B cell (primary cell): Measurements from ENCODE around the gene CTNNB1. TPM values are rescaled to one million over a fixed set of nuclear protein-coding genes. Genes with fewer than 3 reads are reported as not detected.

ENCODE experiments used
- ATAC-seq: fragments of 200-7000 bp; cut with Tn5 transposase; one replicate; pipeline ENCODE4 v1.10.0; 2021; ENCODE audit warnings: low read depth, mild to moderate bottlenecking, moderate number of reproducible peaks, moderate library complexity
- CTCF ChIA-PET: fragments of 350-600 bp; sonication (Branson Sonifier 250); formaldehyde crosslinking; loops from one replicate; lab custom pipeline; 2021; ENCODE audit warnings: antibody characterized with exemption, inconsistent platforms; lab: Charles Lee
- POLR2A ChIA-PET: fragments of 350-600 bp; sonication (Branson Sonifier 250); formaldehyde crosslinking; loops from one replicate; lab custom pipeline; 2021; ENCODE audit warnings: antibody characterized with exemption; lab: Charles Lee
- DNase-seq: peaks from one replicate; pipeline ENCODE4 v3.0.0; 2013
- H2AFZ ChIP-seq: 2 replicates; pipeline ENCODE4 v1.6.1; 2012; ENCODE audit warnings: mild to moderate bottlenecking, low read depth, low read length; ENCODE audit not compliant: insufficient read depth, poor library complexity, severe bottlenecking
- H3K27ac ChIP-seq, 2 donors: 1 replicate in 1 of 2; 2 replicates in 1 of 2; pipeline ENCODE4 v1.5.1; 2012 to 2013; ENCODE audit warnings: low read length in 2 of 2, mild to moderate bottlenecking in 2 of 2, moderate library complexity in 1 of 2
- H3K27me3 ChIP-seq, 4 experiments: fragments of 200-600 bp in 1 of 4; sonication (generic) in 1 of 4; replicated peaks in 1 of 4; 1 replicate in 2 of 4; 2 replicates in 2 of 4; pipeline versions ENCODE4 v1.6.1 to v1.7.0; 2013 to 2016; ENCODE audit warnings: low read length in 3 of 4, mild to moderate bottlenecking in 2 of 4, mixed read lengths in 1 of 4, moderate library complexity in 1 of 4; ENCODE audit not compliant: insufficient read depth in 4 of 4, control insufficient read depth in 3 of 4; ENCODE audit errors: control extremely low read depth in 1 of 4
- H3K36me3 ChIP-seq, 2 experiments: replicated peaks in 1 of 2; 1 replicate in 1 of 2; 2 replicates in 1 of 2; pipeline versions ENCODE4 v1.6.1 to v1.7.1; 2013; ENCODE audit warnings: low read length in 1 of 2; ENCODE audit not compliant: insufficient read depth in 2 of 2, control insufficient read depth in 1 of 2; ENCODE audit errors: control extremely low read depth in 1 of 2, extremely low read depth in 1 of 2
- H3K4me1 ChIP-seq, 2 donors: fragments of 200-600 bp in 1 of 2; sonication (generic) in 1 of 2; 1 replicate in 1 of 2; 2 replicates in 1 of 2; pipeline versions ENCODE4 v1.5.1 to v1.6.1; 2013 to 2017; ENCODE audit warnings: low read length in 2 of 2; ENCODE audit not compliant: control insufficient read depth in 2 of 2, insufficient read depth in 2 of 2
- H3K4me2 ChIP-seq: replicated peaks from 2 replicates; pipeline ENCODE3; 2012; ENCODE audit warnings: mild to moderate bottlenecking, low read depth, low read length; ENCODE audit not compliant: poor library complexity, severe bottlenecking
- H3K4me3 ChIP-seq, 5 experiments: fragments of 200-600 bp in 1 of 5; sonication (generic) in 1 of 5; 1 replicate in 3 of 5; 2 replicates in 2 of 5; pipeline versions ENCODE4 v1.5.1 to v1.7.0; 2011 to 2016; ENCODE audit warnings: low read length in 4 of 5, mild to moderate bottlenecking in 4 of 5, low read depth in 2 of 5, control low read depth in 1 of 5, moderate library complexity in 1 of 5; ENCODE audit not compliant: insufficient read depth in 1 of 5; ENCODE audit errors: control extremely low read depth in 1 of 5, extremely low read depth in 1 of 5
- H3K79me2 ChIP-seq: fragments of 200-600 bp; sonication (generic); one replicate; pipeline ENCODE4 v1.6.0; 2016; ENCODE audit warnings: low read length; ENCODE audit not compliant: control insufficient read depth, insufficient read depth
- H3K9ac ChIP-seq: fragments of 200-600 bp; sonication (generic); 2 replicates; pipeline ENCODE4 v1.6.1; 2017; ENCODE audit warnings: mild to moderate bottlenecking, low read length, moderate library complexity
- H3K9me3 ChIP-seq, 3 donors: one replicate each; pipeline versions ENCODE4 v1.6.1 to v1.7.1; 2013; ENCODE audit warnings: low read length in 2 of 3; ENCODE audit not compliant: control insufficient read depth in 2 of 3, insufficient read depth in 1 of 3; ENCODE audit errors: control extremely low read depth in 1 of 3
- H4K20me1 ChIP-seq: 2 replicates; pipeline ENCODE4 v1.6.0; 2012; ENCODE audit warnings: mild to moderate bottlenecking, low read length; ENCODE audit not compliant: insufficient read depth, control insufficient read depth, poor library complexity, severe bottlenecking
- H3K27ac Mint-ChIP-seq: one replicate; pipeline ENCODE4 v1.8.0; 2021; ENCODE audit warnings: mixed read lengths
- H3K27me3 Mint-ChIP-seq: one replicate; pipeline ENCODE4 v1.8.0; 2021; ENCODE audit warnings: mixed read lengths
- H3K4me1 Mint-ChIP-seq: one replicate; pipeline ENCODE4 v1.8.0; 2021; ENCODE audit warnings: mixed read lengths
- H3K4me3 Mint-ChIP-seq: one replicate; pipeline ENCODE4 v1.8.0; 2021; ENCODE audit warnings: mixed read lengths
- H3K9me3 Mint-ChIP-seq: one replicate; pipeline ENCODE4 v1.8.0; 2022; ENCODE audit warnings: mixed read lengths; ENCODE audit not compliant: insufficient read depth
- EZH2 ChIP-seq: IDR thresholded peaks from 2 replicates; pipeline ENCODE4 v1.6.1; 2012; ENCODE audit warnings: borderline replicate concordance, low read depth, mild to moderate bottlenecking, moderate library complexity, low read length; ENCODE audit not compliant: insufficient read depth, poor library complexity, severe bottlenecking
- WGBS: methylation state at CpG from one replicate; pipeline ENCODE4 v1.1.5; 2013; ENCODE audit warnings: missing lambda C conversion rate; ENCODE audit not compliant: insufficient coverage; 5-methylcytosine and 5-hydroxymethylcytosine counted together
- intact Hi-C: fragments of 100-400 bp; cut with micrococcal nuclease; formaldehyde crosslinking; loops from one replicate; pipeline ENCODE4 v1.10.0; 2022
- polyA plus RNA-seq: library from polyadenylated mRNA; depleted of rRNA; stranded (reverse); fragments of >200 nt; gene quantifications from 2 replicates; pipeline ENCODE4 v1.2.3, GENCODE V29; 2012
- total RNA-seq, 2 donors: library from RNA; stranded (reverse); fragments of 120-200 nt in 1 of 2; gene quantifications; 1 replicate in 1 of 2; 2 replicates in 1 of 2; pipeline versions ENCODE4 v1.2.3 to v1.2.4, GENCODE V29; 2013 to 2022
- TF ChIP-seq, protein P1 (sequence below): fragments of 200-600 bp; IDR thresholded peaks from one replicate; pipeline ENCODE4 v1.8.0; 2022; ENCODE audit warnings: antibody characterized with exemption, mild to moderate bottlenecking

The CTNNB1 gene
- total and polyA plus RNA-seq, 2 donors (not counting 1 experiment from before 2014, with no cell fraction given), result 103 to 178 TPM

- 97% methylated on average over 3 of the region's 7 CpGs for WGBS
Measured at GRCh38 chr3:41208507-41209220, 9.4 kb downstream of the CTNNB1 start.

DNA sequence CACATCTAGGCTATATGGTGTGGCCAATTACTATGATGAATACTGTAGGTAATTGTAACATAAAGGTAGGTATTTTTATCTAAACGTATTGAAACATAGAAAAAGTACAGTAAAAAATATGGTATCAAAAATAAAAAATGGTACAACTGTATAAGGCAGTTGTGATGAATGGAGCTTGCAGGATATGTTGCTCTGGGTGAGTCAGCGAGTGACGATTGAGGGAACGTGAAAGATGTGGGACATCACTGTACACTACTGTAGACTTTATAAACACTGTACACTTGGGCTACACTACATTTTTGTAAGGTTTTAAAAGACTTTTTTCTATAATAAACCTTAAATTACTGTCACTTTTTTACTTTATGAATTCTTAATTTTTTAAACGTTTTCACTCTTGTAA is 10.3 kb downstream of the CTNNB1 start:
- H3K4me3 ChIP-seq, result no peak overlapping the region
- peaks cover 55 to 78% of the 10 kb centered on the region in 2 donors for H3K4me1 ChIP-seq
- no peak overlapping the region for H3K4me2 ChIP-seq
- H3K27me3 ChIP-seq, result no peaks in the 10 kb centered on the region
- no CpG with 5 or more reads among the region's 5 CpGs for WGBS
- ChIA-PET CTCF (interaction anchor here (0.6 kb wide), 1 partner anchor 237 kb away, joined by 3 read pairs; no protein-coding TSS in a partner anchor), POLR2A (no interaction called here)
- intact Hi-C loops, result loop anchor here (10.0 kb wide), 1 partner anchor 675 kb away; no protein-coding TSS in a partner anchor
- peaks cover 2% of the 10 kb centered on the region in 2 experiments for H3K36me3 ChIP-seq
- no peak for DNase-seq
- no peak overlapping the region for H2AFZ ChIP-seq
- H4K20me1 ChIP-seq, result peaks cover 97% of the 10 kb centered on the region
- Mint-ChIP-seq H3K4me1 (peaks cover 83% of the 10 kb centered on the region), H3K27ac (no peak overlapping the region), H3K4me3 (no peak overlapping the region), H3K27me3 (no peaks in the 10 kb centered on the region), H3K9me3 (no peaks in the 10 kb centered on the region)
- peaks cover 0 to 2% (median 0%) of the 10 kb centered on the region in 3 donors for H3K9me3 ChIP-seq
- no peak for ATAC-seq
- H3K79me2 ChIP-seq, result peaks cover 99% of the 10 kb centered on the region
- no peak overlapping the region for H3K9ac ChIP-seq
- TF ChIP-seq, protein P1, sequence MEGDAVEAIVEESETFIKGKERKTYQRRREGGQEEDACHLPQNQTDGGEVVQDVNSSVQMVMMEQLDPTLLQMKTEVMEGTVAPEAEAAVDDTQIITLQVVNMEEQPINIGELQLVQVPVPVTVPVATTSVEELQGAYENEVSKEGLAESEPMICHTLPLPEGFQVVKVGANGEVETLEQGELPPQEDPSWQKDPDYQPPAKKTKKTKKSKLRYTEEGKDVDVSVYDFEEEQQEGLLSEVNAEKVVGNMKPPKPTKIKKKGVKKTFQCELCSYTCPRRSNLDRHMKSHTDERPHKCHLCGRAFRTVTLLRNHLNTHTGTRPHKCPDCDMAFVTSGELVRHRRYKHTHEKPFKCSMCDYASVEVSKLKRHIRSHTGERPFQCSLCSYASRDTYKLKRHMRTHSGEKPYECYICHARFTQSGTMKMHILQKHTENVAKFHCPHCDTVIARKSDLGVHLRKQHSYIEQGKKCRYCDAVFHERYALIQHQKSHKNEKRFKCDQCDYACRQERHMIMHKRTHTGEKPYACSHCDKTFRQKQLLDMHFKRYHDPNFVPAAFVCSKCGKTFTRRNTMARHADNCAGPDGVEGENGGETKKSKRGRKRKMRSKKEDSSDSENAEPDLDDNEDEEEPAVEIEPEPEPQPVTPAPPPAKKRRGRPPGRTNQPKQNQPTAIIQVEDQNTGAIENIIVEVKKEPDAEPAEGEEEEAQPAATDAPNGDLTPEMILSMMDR, result no peak
- no peak for TF ChIP-seq EZH2
- H3K27ac ChIP-seq, result no peak overlapping the region

More at GRCh38 chr3:41208507-41209220, 9.4 kb downstream of the CTNNB1 start:
- peaks cover 48 to 80% of the 10 kb centered on the region in 2 donors for H3K4me1 ChIP-seq
- H3K27ac ChIP-seq, result peak overlapping the region in 1 of 2 donors; percentile 14
- no peak overlapping the region for H3K27ac Mint-ChIP-seq
- H3K4me3 Mint-ChIP-seq, result peak overlapping the region; percentile 12
- DNase-seq, result no peak
- no peak for ATAC-seq
- H3K36me3 ChIP-seq, result peaks cover 2% of the 10 kb centered on the region in 2 experiments
- intact Hi-C loops, result loop anchor here (10.0 kb wide), 1 partner anchor 676 kb away; no protein-coding TSS in a partner anchor
- H3K27me3 Mint-ChIP-seq, result no peaks in the 10 kb centered on the region
- H3K9ac ChIP-seq, result no peak overlapping the region
- TF ChIP-seq, protein P1, result no peak
- TF ChIP-seq EZH2, result no peak
- ChIA-PET POLR2A (interaction anchor here (1.1 kb wide), 1 partner anchor 10 kb away, joined by 3 read pairs; the partner anchor contains the start of gene CTNNB1), CTCF (no interaction called here)
- peaks cover 85% of the 10 kb centered on the region for H3K4me1 Mint-ChIP-seq
- peaks cover 0 to 2% (median 0%) of the 10 kb centered on the region in 3 donors for H3K9me3 ChIP-seq
- H2AFZ ChIP-seq, result no peak overlapping the region
- H3K79me2 ChIP-seq, result peaks cover 99% of the 10 kb centered on the region
- H3K27me3 ChIP-seq, result no peaks in the 10 kb centered on the region
- peaks cover 97% of the 10 kb centered on the region for H4K20me1 ChIP-seq
- no peaks in the 10 kb centered on the region for H3K9me3 Mint-ChIP-seq
- no peak overlapping the region for H3K4me2 ChIP-seq
- no peak overlapping the region for H3K4me3 ChIP-seq
